ENCODE measurements around the gene ASIC4. TPM values are rescaled to one million over a fixed set of nuclear protein-coding genes. Genes with fewer than 3 reads are reported as not detected.

The ASIC4 gene
- total and polyA plus RNA-seq, 2 of the 13 experiments (the other 11 are each of a cell fraction or from before 2014, with no cell fraction given) = 0.03 TPM; not detected in 1

- Histone ChIP-seq H3K9me3 (ENCODE audit: low read length) (no peaks in the 10 kb centered on the region), H3K36me3 (replicated peaks in 1 of 2; ENCODE audit: control insufficient read depth in 1 of 2, insufficient read depth in 2 of 2, low read length in 2 of 2) (no peaks in the 10 kb centered on the region), H3K27me3 (ENCODE audit: control insufficient read depth in 1 of 2, insufficient read depth in 2 of 2, low read length in 2 of 2) (no peaks in the 10 kb centered on the region), H3K4me3 (replicated peaks in 1 of 3; ENCODE audit: insufficient read depth in 1 of 3, low read depth in 2 of 3, low read length in 3 of 3) (peak overlapping the region in 2 of 3 experiments; percentile 15 to 45; a peak in 3 of 6 replicates), H4K20me1 (ENCODE audit: insufficient read depth, low read length) (no peaks in the 10 kb centered on the region), H2AFZ (ENCODE audit: low read length) (no peak overlapping the region), H3K4me2 (ENCODE audit: low read depth, low read length) (peak overlapping the region; percentile 79), H3K27ac (ENCODE audit: extremely low read length, insufficient read depth, low read length) (peak overlapping the region; percentile 86), H3K79me2 (ENCODE audit: insufficient read depth, low read length) (peaks cover 2% of the 10 kb centered on the region), H3K9ac (ENCODE audit: insufficient read depth, low read depth, low read length) (peak overlapping the region; percentile 65), H3K4me1 (ENCODE audit: insufficient read depth, low read length) (peaks cover 82% of the 10 kb centered on the region)
- no TSS peak for BruUV-seq (replicated peaks)
- ChIA-PET CTCF (ENCODE audit: low intra/inter-chr PET ratio, low total read pairs) (interaction anchor here (1.8 kb wide), 1 partner anchor 66 kb away, joined by 5 read pairs; no protein-coding TSS in a partner anchor), POLR2A (interaction anchor here (0.6 to 5.5 kb wide), 7 partner anchors 13 to 205 kb away, joined by 3 to 82 read pairs (median 6); partner anchors contain the start of genes CHPF, GMPPA, STK11IP and TMEM198)
- peak; percentile 4 for ATAC-seq
- 37% methylated on average over 6 of the region's 6 CpGs for WGBS (ENCODE audit: low lambda C conversion rate)
- intact Hi-C loops (cut with micrococcal nuclease; ENCODE audit: unreplicated experiment) (loop anchor here (1.0 to 5.0 kb wide), 2 partner anchors 33 to 51 kb away; partner anchors contain the start of genes CHPF and SLC4A3), in situ Hi-C loops (cut with HindIII; ENCODE audit: extremely low pct_ligation_motif_present, low pct_unique_long_range_greater_than_20kb) (no loop called here)
- peak; percentile 79 for DNase-seq (ENCODE audit: low spot score)
- FAIRE-seq = peak; percentile 47
- TF ChIP-seq HOXA9 (CRISPR knock-in tag; IDR thresholded peaks at IDR 0.05; ENCODE audit: borderline replicate concordance) = no peak
- TF ChIP-seq ZNF275 (CRISPR knock-in tag; IDR thresholded peaks at IDR 0.05; ENCODE audit: borderline replicate concordance) = peak; percentile 57; the same call in 1 of the 2 replicates
- TF ChIP-seq DRAP1 (CRISPR knock-in tag; IDR thresholded peaks at IDR 0.05) = peak; percentile 43; the same call in 1 of the 2 replicates
- TF ChIP-seq SIN3A (IDR thresholded peaks at IDR 0.05; ENCODE audit: borderline replicate concordance, low read depth, low read length) = 0 out of 2 replicates have a peak, but pooled peaks have one; percentile 18
- TF ChIP-seq ZNF800 (CRISPR knock-in tag; IDR thresholded peaks at IDR 0.05) = 0 out of 2 replicates have a peak, but pooled peaks have one; percentile 15
- 0 out of 2 replicates have a peak, but pooled peaks have one; percentile 15 for TF ChIP-seq ZFP41 (CRISPR knock-in tag; IDR thresholded peaks at IDR 0.05; ENCODE audit: borderline replicate concordance)
- TF ChIP-seq KAT8 (CRISPR knock-in tag; IDR thresholded peaks at IDR 0.05) = 0 out of 2 replicates have a peak, but pooled peaks have one; percentile 22
- 0 out of 4 replicates have a peak, but pooled peaks of 1 of the 2 experiments have one; percentile 27 for TF ChIP-seq NR2F1 (CRISPR knock-in tag; IDR thresholded peaks at IDR 0.05)
- TF ChIP-seq RARA (CRISPR knock-in tag; IDR thresholded peaks at IDR 0.05) = peak; percentile 95
- 0 out of 2 replicates have a peak, but pooled peaks have one; percentile 57 for TF ChIP-seq ZNF264 (CRISPR knock-in tag; IDR thresholded peaks at IDR 0.05)
- TF ChIP-seq XRCC5 (optimal IDR thresholded peaks at IDR 0.05; ENCODE audit: low read length) = no peak
- no peak for TF ChIP-seq SOX13 (IDR thresholded peaks at IDR 0.05)
- TF ChIP-seq SOX13 (CRISPR knock-in tag; conservative IDR thresholded peaks at IDR 0.05 in 1 of 2, IDR thresholded peaks at IDR 0.05 in 1 of 2) = 0 out of 4 replicates have a peak, but pooled peaks of 1 of the 2 experiments have one; percentile 35
- TF ChIP-seq ZFP37 (CRISPR knock-in tag; IDR thresholded peaks at IDR 0.05; ENCODE audit: borderline replicate concordance) = peak; percentile 66; the same call in 1 of the 2 replicates
- TF ChIP-seq FLYWCH1 (CRISPR knock-in tag; IDR thresholded peaks at IDR 0.05) = no peak
- no peak for TF ChIP-seq HOXA5 (CRISPR knock-in tag; IDR thresholded peaks at IDR 0.05)
- TF ChIP-seq KLF9 (CRISPR knock-in tag; IDR thresholded peaks at IDR 0.05; ENCODE audit: low read depth) = no peak
- TF ChIP-seq ASH2L (IDR thresholded peaks at IDR 0.05; ENCODE audit: insufficient read length, low read depth, low read length) = no peak
- peak; percentile 21; the same call in 1 of the 2 replicates for TF ChIP-seq ETV5 (CRISPR knock-in tag; IDR thresholded peaks at IDR 0.05; ENCODE audit: borderline replicate concordance)
Measured at GRCh38 chr2:219575566-219576504, 61.6 kb downstream of the ASIC4 start.

Measured in HepG2 (cell line).